ENCODE data around the gene GATC. TPM values are rescaled to one million over a fixed set of nuclear protein-coding genes. Genes with fewer than 3 reads are reported as not detected.

Gene GATC
- total and polyA plus RNA-seq, 2 experiments from 2014 or later = 12.7 to 19.3 TPM

GRCh38 chr12:120404271-120404670, 42.0 kb upstream of the GATC start:
- Histone ChIP-seq H3K4me3 (no peak overlapping the region), H3K27me3 (no peaks in the 10 kb centered on the region), H3K27ac (peak overlapping the region; percentile 4), H3K9me3 (ENCODE audit: low read depth) (no peaks in the 10 kb centered on the region), H3K4me1 (ENCODE audit: low read depth) (peaks cover 10% of the 10 kb centered on the region), H3K36me3 (no peaks in the 10 kb centered on the region)
- no peak for TF ChIP-seq CTCF (IDR thresholded peaks at IDR 0.05; ENCODE audit: low read depth, low read length)
- no peak for DNase-seq (ENCODE audit: low read depth in 1 of 2, low spot score in 1 of 2)

GRCh38 chr12:120406069-120406468, 40.2 kb upstream of the GATC start:
- no peak for DNase-seq (ENCODE audit: low read depth in 1 of 2, low spot score in 1 of 2)
- no peaks in the 10 kb centered on the region for H3K9me3 ChIP-seq (ENCODE audit: low read depth)
- H3K27ac ChIP-seq = peak overlapping the region; percentile 46
- H3K4me3 ChIP-seq = no peak overlapping the region
- no peaks in the 10 kb centered on the region for H3K27me3 ChIP-seq
- no peaks in the 10 kb centered on the region for H3K36me3 ChIP-seq
- no peak for TF ChIP-seq CTCF (IDR thresholded peaks at IDR 0.05; ENCODE audit: low read depth, low read length)
- peaks cover 10% of the 10 kb centered on the region for H3K4me1 ChIP-seq (ENCODE audit: low read depth)

GRCh38 chr12:120406553-120406952, 39.7 kb upstream of the GATC start:
- no peaks in the 10 kb centered on the region for H3K9me3 ChIP-seq (ENCODE audit: low read depth)
- TF ChIP-seq CTCF (IDR thresholded peaks at IDR 0.05; ENCODE audit: low read depth, low read length) = no peak
- no peaks in the 10 kb centered on the region for H3K36me3 ChIP-seq
- no peaks in the 10 kb centered on the region for H3K27me3 ChIP-seq
- DNase-seq (ENCODE audit: low read depth in 1 of 2, low spot score in 1 of 2) = no peak
- H3K4me1 ChIP-seq (ENCODE audit: low read depth) = peaks cover 9% of the 10 kb centered on the region
- H3K4me3 ChIP-seq = no peak overlapping the region
- peak overlapping the region; percentile 46 for H3K27ac ChIP-seq

DNA sequence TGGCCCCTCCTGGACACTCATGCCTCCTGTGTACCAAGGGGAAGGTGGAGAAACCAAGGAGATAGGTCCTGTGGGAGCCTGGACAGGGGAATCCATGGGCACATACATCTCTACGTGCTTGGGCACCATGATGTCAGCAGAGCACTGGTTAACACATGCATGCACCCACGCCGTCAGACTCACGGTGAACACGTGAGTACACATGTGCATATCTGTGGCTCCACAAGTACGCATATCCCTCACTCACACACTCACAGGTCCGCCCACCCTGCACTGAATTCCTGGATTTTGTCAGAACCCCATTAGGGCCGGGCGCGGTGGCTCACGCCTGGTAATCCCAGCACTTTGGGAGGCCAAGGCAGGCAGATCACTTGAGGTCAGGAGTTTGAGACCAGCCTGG, 37.5 kb upstream of the GATC start:
- H3K36me3 ChIP-seq = no peaks in the 10 kb centered on the region
- no peak for TF ChIP-seq CTCF (IDR thresholded peaks at IDR 0.05; ENCODE audit: low read depth, low read length)

GRCh38 chr12:120412421-120412820, 33.8 kb upstream of the GATC start:
- Histone ChIP-seq H3K4me3 (no peak overlapping the region), H3K36me3 (no peaks in the 10 kb centered on the region), H3K27ac (no peak overlapping the region), H3K4me1 (ENCODE audit: low read depth) (peaks cover 10% of the 10 kb centered on the region), H3K27me3 (no peaks in the 10 kb centered on the region), H3K9me3 (ENCODE audit: low read depth) (no peaks in the 10 kb centered on the region)
- no peak for TF ChIP-seq CTCF (IDR thresholded peaks at IDR 0.05; ENCODE audit: low read depth, low read length)
- peak in 1 of 2 donors; percentile 10 for DNase-seq (ENCODE audit: low read depth in 1 of 2, low spot score in 1 of 2)

More for the DNA sequence above, 37.5 kb upstream of the GATC start:
- peaks cover 9% of the 10 kb centered on the region for H3K4me1 ChIP-seq (ENCODE audit: low read depth)
- no peak for DNase-seq (ENCODE audit: low read depth in 1 of 2, low spot score in 1 of 2)
- no peaks in the 10 kb centered on the region for H3K27me3 ChIP-seq
- H3K4me3 ChIP-seq = no peak overlapping the region
- no peaks in the 10 kb centered on the region for H3K9me3 ChIP-seq (ENCODE audit: low read depth)
- H3K27ac ChIP-seq = no peak overlapping the region
